Epidermal melanocyte (primary cell): Measurements from ENCODE around the gene SETSIP.
"Not testable (repeated sequence)": the region's sequence is repeated elsewhere in the genome, so short reads cannot be mapped to it uniquely, and the experiment has no call there.

Source experiments
- DNase-seq: peaks from one replicate; pipeline ENCODE4 v3.0.0; 2011; ENCODE audit warnings: low spot score; ENCODE audit not compliant: insufficient read length

The SETSIP gene

GRCh38 chr1:92075311-92075710 lies at the start of gene SETSIP:
TSS of gene SETSIP (minus strand) at chr1:92075411. CDS start at chr1:92075411, 0 bp downstream.
- DNase-seq = no peak

GRCh38 chr1:92123868-92124267 lies 48.7 kb upstream of the SETSIP start:
- DNase-seq = no peak

GRCh38 chr1:92118826-92119225 lies 43.6 kb upstream of the SETSIP start:
- no peak for DNase-seq

- DNase-seq = no peak
Observed at GRCh38 chr1:92117526-92117925, 42.3 kb upstream of the SETSIP start.

- no peak for DNase-seq
Observed at GRCh38 chr1:92108631-92109030, 33.4 kb upstream of the SETSIP start.

- DNase-seq = no peak
Observed at GRCh38 chr1:92105546-92106081, 30.4 kb upstream of the SETSIP start.

GRCh38 chr1:92096317-92096716 lies 21.1 kb upstream of the SETSIP start:
- DNase-seq = no peak

GRCh38 chr1:92095874-92096273 lies 20.7 kb upstream of the SETSIP start:
- no peak for DNase-seq

- DNase-seq = no peak
Observed at GRCh38 chr1:92094595-92094994, 19.4 kb upstream of the SETSIP start.

GRCh38 chr1:92094090-92094489 lies 18.9 kb upstream of the SETSIP start:
- no peak for DNase-seq

- DNase-seq = no peak
Observed at GRCh38 chr1:92091625-92092024, 16.4 kb upstream of the SETSIP start.

GRCh38 chr1:92087542-92087941 lies 12.3 kb upstream of the SETSIP start:
- DNase-seq = no peak

- DNase-seq = no peak
Observed at GRCh38 chr1:92085727-92086126, 10.5 kb upstream of the SETSIP start.

GRCh38 chr1:92084651-92085050 lies 9.4 kb upstream of the SETSIP start:
- no peak for DNase-seq

- DNase-seq = no peak
Observed at GRCh38 chr1:92081031-92081430, 5.8 kb upstream of the SETSIP start.

- DNase-seq = peak; percentile 71
Observed at GRCh38 chr1:92080128-92080985, 5.1 kb upstream of the SETSIP start, which contains the start of gene BTBD8. TSS of gene BTBD8 (plus strand) at chr1:92080345. CDS start at chr1:92080572, 227 bp downstream.

- DNase-seq = no peak
Observed at GRCh38 chr1:92079441-92079840, 4.2 kb upstream of the SETSIP start.

GRCh38 chr1:92078077-92078476 lies 2.9 kb upstream of the SETSIP start:
- not testable (repeated sequence) for DNase-seq

- no peak for DNase-seq
Observed at GRCh38 chr1:92076363-92076762, 1.2 kb upstream of the SETSIP start.

GRCh38 chr1:92074446-92074845 lies 765 bp downstream of the SETSIP start:
- not testable (repeated sequence) for DNase-seq

GRCh38 chr1:92070892-92071291 lies 4.3 kb downstream of the SETSIP start:
- DNase-seq = no peak

GRCh38 chr1:92066321-92066720 lies 8.9 kb downstream of the SETSIP start:
- DNase-seq = no peak

- DNase-seq = no peak
Observed at GRCh38 chr1:92065042-92065441, 10.2 kb downstream of the SETSIP start.
